HG03571 (cell line): Measurements from ENCODE around the gene DET1.
A peak's percentile ranks its signal among the peaks of the same experiment; 100 is the strongest.
"Not testable (repeated sequence)": the region's sequence is repeated elsewhere in the genome, so short reads cannot be mapped to it uniquely, and the experiment has no call there.

Source experiments
- ATAC-seq: cut with Tn5 transposase; IDR thresholded peaks from one replicate; pipeline ENCODE4 v1.9.1; 2021; ENCODE audit not compliant: unreplicated experiment

DET1 gene

DNA sequence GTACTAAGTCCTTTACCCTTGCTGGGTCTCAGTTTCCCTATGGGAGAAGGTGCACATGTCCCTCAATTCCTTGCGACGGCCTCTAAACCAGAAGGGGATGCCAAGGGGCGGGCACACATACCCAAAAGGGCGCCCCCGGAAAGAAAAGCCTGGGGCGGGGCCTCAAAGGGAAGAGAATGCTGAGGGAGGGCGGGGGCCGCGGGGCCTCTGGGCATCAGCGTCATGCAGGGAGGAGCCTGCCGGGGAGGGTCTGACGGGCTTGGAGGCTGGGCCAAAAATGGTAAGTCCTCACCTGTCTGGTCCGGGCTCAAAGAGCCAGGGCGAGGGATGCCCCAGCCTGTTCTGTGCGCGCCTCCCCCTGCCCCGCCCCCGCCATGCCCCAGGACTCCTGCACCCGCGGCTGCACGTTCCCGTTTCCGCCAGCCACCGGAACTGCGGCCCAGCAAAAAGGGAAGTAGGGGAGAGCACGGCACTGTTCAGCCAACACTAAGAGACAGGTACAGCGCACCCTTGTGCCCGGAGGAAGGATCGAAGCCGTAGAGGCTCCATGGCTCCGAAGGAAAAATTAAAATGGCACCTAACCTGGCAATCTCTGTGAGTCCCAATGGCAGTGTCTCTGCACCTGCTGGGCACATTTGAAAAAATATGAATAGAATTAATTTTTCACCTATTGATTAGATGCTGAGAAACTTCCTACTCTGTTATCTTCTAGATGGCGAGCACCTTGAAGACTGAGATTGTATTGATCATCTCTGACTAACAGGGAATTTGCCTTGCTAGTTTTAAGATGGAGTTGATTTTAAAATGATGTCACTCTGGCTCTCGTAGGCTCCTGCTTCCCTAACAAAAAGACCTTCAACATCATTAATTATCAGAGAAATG, at the start of gene DET1:
DET1 (minus strand) TSS at position 434 of the 882 bp plus-strand sequence. CDS start 14,976 bp downstream, outside the sequence.
- peak; percentile 97 for ATAC-seq

- no peak for ATAC-seq
Observed at GRCh38 chr15:88591384-88591783, 44.9 kb upstream of the DET1 start.

DNA sequence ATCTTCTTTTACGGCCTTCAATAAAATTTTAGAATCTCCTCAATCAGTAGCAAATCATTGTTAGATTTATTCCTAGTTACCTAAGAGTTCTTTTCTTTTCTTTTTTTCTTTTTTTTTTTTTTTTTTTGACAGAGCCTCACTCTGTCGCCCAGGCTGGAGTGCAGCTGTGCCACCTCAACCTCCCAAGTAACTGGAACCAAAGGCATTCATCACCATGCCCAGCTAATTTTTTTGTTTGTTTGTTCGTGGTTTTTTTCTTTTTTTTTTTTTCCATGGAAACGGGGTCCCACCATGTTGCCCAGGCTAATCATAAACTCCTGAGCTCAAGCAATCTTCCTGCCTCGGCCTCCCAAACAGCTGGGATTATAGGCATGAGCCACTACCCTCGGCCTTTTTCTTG, 44.3 kb upstream of the DET1 start:
- no peak for ATAC-seq

- ATAC-seq = no peak
Observed at GRCh38 chr15:88586401-88587162, 40.1 kb upstream of the DET1 start.

DNA sequence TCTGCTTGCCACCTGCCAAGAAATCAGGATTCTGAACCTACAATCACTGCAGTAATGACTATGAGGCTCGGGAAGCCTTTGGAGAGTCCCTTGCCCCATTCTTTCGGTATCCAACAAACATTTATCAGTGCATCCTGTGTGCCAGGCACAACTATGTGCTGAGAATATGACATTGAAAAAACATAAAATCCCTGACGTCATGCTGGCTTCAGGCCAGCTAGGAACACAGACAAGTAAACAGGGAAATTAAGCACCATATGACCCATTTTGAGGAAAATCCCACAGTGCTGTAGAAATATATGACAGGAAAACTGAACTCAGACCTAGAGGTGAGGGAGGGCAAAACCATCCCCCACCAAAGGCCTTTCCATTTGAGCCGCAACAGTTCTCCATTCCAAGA, 34.1 kb upstream of the DET1 start:
- ATAC-seq = no peak

DNA sequence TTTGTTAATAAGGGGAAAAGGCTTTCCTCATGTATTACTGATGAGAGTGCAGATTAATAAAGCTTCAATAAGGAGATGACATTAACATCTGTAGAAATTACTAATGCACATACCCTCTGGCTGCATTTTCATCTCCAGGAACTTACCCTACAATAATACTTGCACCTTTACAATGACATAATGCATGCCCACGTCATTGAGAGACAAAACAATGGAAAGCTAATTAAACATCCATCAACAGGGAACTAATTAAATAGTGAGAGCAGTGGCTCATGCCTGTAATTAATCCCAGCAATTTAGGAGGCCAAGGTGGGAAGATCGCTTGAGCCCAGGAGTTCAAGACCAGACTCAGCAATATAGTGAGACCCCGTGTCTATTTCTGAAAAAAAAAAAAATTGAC, 32.8 kb upstream of the DET1 start:
- ATAC-seq = no peak

DNA sequence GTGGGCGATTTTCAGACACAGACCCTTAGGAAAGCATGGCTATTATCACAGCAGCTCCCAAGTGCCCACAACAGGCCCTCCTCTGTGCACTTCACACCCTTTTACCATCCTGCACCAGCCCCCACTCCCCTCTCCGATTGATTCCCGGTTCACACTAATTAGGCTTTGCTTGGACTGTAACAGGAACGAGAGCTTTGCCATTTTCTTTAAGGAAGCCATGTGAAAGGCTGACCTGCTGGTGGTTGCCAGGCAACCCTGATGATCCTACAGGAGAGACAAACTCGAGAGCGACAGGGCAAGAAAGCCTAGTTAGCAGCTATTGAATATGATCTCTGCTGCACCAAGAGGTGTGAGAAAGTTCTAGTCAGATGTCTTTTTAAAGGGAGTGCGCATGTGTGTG, 28.2 kb upstream of the DET1 start:
- ATAC-seq = no peak

DNA sequence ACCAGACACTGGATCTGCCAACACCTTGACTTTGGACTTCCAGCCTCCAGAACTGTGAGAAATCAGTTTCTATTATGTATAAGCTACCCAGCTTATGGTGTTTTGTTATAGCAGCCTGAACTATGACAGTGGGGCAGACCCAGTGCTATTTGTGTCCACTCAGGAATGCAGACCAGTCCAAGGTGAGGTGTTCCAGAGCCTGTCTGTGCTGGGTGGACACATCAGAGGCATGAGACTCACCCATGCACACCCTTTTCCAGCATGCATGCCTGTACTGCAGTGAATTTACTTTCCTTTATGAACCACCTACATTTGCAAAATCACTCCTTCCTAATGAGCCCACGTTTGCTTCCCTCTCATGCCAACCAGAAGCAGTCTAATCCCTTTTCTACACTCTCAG, 27.6 kb upstream of the DET1 start:
- no peak for ATAC-seq

GRCh38 chr15:88571852-88572259, 25.4 kb upstream of the DET1 start:
- no peak for ATAC-seq

DNA sequence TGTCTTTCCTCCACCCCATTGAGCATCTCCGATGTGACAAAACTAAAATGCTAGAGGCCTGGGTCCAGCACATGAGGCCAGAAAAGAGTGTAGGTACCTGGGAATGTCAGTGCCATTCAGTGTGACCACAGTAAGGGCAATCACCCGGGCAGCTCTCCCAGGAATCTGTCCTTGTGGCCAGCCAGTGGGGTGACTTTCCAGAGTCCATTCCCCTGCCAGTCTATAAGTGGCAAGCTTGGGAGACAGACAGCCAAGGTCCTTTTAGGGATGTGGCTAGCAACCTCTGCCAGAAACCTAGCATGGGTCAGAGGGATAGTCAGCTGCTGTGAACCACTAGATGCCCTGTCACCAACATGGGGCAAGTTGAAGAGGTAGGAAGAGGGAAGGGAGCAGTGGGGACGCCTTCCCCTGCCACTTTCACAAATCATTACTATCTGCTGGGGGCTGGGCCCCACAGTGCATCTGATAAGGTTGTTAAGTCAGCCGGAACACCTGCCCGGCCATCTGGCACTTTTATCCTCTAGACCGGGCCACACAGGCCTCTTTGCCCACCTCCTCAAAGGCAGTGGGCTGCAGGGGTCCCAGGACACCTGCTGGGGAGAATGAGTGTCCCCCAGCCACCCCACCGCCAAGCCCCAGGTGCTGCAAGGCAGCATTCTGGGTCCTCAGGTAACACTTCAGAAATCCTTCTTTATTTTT, 24.8 kb upstream of the DET1 start:
- ATAC-seq = no peak

DNA sequence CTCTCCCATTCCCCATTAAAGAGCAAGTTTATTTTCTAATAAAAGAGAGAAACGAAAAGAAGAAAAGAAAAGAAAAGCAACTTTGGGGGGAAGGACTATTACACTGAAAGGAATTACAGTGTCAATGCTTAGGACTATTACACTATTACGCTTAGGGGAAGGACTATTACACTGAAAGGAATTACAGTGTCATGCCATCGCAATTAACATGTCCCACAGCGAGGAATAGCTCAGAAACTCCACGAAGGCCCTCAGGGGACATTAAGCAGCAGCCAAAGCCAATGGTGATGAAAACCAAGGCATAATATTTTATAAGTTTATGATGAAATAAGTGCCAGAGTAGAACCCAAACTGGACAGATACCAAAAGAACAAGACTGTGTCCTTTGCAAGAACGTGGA, 22.1 kb upstream of the DET1 start:
- no peak for ATAC-seq

DNA sequence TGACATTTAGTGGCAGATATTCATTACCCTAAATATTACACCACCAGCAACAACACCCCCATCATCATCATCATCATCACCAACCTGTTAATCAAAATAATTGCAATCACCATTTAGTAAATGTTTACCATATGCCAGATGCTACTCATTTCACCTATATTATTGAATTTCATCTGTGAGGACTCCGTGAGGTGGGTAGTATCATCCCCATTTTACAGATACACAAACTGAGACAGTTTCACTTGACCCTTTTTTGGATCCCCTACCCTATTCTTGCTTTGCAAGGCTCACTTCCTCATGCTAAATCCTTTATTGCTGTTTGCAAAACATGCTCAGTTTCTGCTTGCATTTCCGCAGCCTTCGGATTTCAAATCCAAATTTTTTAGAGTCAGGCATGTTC, 18.3 kb upstream of the DET1 start:
- no peak for ATAC-seq

GRCh38 chr15:88563638-88564037, 17.2 kb upstream of the DET1 start:
- no peak for ATAC-seq

DNA sequence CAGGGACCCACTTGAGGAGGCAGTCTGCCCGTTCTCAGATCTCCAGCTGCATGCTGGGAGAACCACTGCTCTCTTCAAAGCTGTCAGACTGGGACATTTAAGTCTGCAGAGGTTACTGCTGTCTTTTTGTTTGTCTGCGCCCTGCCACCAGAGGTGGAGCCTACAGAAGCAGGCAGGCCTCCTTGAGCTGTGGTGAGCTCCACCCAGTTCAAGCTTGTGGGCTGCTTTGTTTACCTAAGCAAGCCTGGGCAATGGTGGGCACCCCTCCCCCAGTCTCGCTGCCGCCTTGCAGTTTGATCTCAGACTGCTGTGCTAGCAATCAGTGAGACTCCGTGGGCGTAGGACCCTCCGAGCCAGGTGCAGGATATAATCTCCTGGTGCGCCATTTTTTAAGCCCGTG, 13.1 kb upstream of the DET1 start:
- not testable (repeated sequence) for ATAC-seq

DNA sequence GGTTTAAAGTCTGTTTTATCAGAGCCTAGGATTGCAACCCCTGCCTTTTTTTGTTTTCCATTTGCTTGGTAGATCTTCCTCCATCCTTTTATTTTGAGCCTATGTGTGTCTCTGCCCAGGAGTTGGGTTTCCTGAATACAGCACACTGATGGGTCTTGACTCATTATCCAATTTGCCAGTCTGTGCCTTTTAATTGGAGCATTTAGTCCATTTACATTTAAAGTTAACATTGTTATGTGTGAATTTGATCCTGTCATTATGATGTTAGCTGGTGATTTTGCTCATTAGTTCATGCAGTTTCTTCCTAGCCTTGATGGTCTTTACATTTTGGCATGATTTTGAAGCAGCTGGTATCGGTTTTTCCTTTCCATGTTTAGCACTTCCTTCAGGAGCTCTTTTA, 11.5 kb upstream of the DET1 start:
- not testable (repeated sequence) for ATAC-seq

- ATAC-seq = not testable (repeated sequence)
Observed at GRCh38 chr15:88548009-88548408, 1.5 kb upstream of the DET1 start.

DNA sequence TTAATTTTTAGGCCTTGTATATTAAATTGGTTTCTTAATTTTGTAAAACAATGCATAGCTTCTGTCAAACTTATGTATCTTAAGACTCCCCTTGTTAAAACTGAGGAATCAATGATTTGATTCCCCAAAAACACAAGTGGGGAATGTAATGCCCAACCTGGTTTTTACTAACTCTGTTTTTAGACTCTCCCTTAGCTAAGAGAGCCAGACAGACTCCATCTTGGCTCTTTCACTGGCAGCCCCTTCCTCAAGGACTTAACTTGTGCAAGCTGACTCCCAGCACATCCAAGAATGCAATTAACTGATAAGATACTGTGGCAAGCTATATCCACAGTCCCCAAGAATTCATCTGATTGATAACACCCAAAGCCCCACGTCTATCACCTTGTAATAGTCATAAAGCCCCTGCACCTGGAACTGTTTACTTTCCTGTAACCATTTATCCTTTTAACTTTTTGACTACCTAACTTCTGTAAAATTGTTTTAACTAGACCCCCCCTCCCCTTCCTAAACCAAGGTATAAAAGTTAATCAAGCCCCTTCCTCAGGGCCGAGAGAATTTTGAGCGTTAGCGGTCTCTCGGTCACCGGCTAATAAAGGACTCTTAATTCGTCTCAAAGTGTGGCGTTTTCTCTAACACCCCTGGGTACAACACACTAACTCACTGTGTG, 768 bp downstream of the DET1 start:
- not testable (repeated sequence) for ATAC-seq

DNA sequence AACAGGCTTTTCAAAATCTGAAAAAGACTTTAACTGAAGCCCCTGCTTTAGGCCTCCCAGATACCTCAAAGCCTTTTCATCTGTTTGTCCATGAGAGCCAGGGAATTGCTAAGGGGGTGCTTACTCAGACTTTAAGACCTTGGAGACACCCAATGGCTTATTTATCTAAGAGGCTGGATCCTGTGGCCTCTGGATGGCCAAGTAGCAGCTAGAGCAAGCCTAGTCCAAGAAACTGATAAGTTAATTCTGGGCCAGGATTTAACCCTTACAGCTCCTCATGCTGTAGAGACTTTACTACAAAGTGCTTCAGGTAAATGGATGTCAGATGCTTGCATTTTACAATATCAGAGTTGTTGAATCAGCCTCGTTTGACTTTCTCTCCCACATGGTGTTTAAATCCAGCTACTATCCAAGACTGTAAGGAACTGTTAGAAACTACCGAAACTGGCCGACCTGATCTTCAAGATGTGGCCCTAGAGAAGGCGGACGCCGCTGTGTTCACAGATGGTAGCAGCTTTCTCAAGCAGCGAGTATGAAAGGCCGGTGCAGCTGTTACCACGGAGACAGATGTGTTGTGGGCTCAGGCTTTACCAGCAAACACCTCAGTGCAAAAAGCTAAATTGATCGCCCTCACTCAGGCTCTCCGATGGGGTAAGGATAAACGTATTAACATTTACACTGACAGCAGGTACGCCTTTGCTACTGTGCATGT, 3.3 kb downstream of the DET1 start:
- ATAC-seq = no peak

- ATAC-seq = no peak
Observed at GRCh38 chr15:88542342-88542733, 4.1 kb downstream of the DET1 start.

DNA sequence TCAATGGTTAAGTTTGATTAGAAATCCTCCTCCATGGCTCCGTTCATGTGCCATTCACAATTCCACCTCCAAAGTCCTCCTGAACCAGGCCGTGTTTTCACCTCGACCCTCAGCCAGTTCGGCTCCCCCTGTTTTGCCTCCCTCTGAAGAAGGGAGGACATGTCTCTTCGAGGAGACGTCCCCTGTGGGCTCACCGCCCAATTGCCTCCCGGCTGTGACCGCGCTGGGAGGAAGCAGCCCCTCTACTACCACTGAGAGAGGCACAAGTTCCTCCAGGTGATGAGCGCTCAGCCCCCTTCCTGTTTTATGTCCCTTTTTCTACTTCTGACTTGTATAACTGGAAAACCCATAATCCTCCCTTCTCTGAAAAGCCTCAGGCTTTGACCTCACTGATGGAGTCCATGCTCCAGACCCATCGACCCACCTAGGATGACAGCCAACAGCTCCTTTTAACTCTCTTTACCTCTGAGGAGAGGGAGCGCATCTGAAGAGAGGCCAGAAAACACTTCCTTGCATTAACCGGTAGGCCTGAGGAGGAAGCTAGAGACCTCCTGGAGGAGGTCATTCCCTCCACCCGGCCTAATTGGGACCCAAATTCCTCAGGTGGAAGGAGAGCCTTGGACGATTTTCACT, 4.7 kb downstream of the DET1 start:
- ATAC-seq = no peak
